Spleen (tissue), 7 donors: ENCODE data around the gene KCTD4.

Experiments used
- POLR2A ChIP-seq, 3 donors: fragments of 450-650 bp; IDR thresholded peaks; one replicate each; pipeline ENCODE4 v1.5.1; 2017; ENCODE audit warnings: antibody characterized with exemption in 3 of 3, mild to moderate bottlenecking in 1 of 3
- TF ChIP-seq, protein P1 (sequence below), 11 experiments: fragments of 200-600 bp in 7 of 11; fragments of 450-650 bp in 4 of 11; sonication (generic) in 4 of 11; IDR thresholded peaks in 8 of 11; conservative IDR thresholded peaks in 3 of 11; 1 replicate in 7 of 11; 2 replicates in 4 of 11; pipeline versions ENCODE4 v1.4.0 to v1.8.0; 2016 to 2021; ENCODE audit warnings: antibody characterized with exemption in 11 of 11, inconsistent platforms in 4 of 11, mild to moderate bottlenecking in 1 of 11
- donor health status: DM: no; HTN: no; CAD: no; lungs with moderate emphysema.
- donor health status: DM: no; HTN: no; CAD: no.
- donor health status: DM: no; HTN: no; CAD: no.

DNA sequence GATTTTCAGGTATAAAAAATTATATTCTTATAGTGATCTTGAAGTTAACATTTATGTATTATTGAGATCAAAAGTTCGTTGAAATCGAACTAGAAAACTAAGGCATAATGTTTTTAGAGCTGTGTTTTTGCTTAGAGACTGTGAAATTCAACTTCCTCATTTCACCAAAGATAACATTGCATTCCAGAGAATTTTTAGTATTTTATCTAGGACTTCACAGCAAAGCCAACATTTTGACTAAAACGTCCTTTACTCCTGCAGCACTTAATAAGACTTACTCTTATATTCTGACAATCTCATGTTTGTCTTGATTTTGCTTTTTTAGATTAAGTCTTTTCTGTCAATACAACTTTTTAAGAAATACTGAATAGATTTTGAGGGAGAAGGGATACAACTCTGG lies 4.7 kb downstream of the KCTD4 start:
- TF ChIP-seq, protein P1, sequence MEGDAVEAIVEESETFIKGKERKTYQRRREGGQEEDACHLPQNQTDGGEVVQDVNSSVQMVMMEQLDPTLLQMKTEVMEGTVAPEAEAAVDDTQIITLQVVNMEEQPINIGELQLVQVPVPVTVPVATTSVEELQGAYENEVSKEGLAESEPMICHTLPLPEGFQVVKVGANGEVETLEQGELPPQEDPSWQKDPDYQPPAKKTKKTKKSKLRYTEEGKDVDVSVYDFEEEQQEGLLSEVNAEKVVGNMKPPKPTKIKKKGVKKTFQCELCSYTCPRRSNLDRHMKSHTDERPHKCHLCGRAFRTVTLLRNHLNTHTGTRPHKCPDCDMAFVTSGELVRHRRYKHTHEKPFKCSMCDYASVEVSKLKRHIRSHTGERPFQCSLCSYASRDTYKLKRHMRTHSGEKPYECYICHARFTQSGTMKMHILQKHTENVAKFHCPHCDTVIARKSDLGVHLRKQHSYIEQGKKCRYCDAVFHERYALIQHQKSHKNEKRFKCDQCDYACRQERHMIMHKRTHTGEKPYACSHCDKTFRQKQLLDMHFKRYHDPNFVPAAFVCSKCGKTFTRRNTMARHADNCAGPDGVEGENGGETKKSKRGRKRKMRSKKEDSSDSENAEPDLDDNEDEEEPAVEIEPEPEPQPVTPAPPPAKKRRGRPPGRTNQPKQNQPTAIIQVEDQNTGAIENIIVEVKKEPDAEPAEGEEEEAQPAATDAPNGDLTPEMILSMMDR (IDR thresholded peaks at IDR 0.05 in 8 of 11, conservative IDR thresholded peaks at IDR 0.05 in 3 of 11), result no peak
- no peak for TF ChIP-seq POLR2A (IDR thresholded peaks at IDR 0.05)
